K562 (cell line): ENCODE measurements around the gene SLC35E1. TPM values are rescaled to one million over a fixed set of nuclear protein-coding genes. Genes with fewer than 3 reads are reported as not detected.
A peak's percentile ranks its signal among the peaks of the same experiment; 100 is the strongest.

Experiments
- ATAC-seq: fragments of 200-7000 bp; cut with Tn5 transposase; 3 replicates; pipeline ENCODE4 v1.9.1; 2020; ENCODE audit warnings: moderate library complexity
- BruUV-seq: library from RNA; stranded (reverse); fragments of 400-500 nt; replicated peaks from 2 replicates; lab custom pipeline; 2021; lab: Mats Ljungman, UMichigan
- CTCF ChIA-PET: fragments of 300-600 bp; formaldehyde crosslinking; extraction: SDS; loops from one replicate; lab custom pipeline; 2021; ENCODE audit warnings: low intra/inter-chr PET ratio; lab: Yijun Ruan, JAX
- POLR2A ChIA-PET: fragments of 300-600, 350-650 bp; sonication (Branson Sonifier 250); formaldehyde crosslinking; extraction: SDS; loops from one replicate; lab custom pipeline; 2021; ENCODE audit warnings: antibody characterized with exemption, inconsistent platforms; lab: Yijun Ruan, JAX
- DNase-seq, 4 experiments: peaks; one replicate each; pipeline versions ENCODE4 v3.0.0 to v3.0.0-alpha.2; 2011 to 2018; ENCODE audit warnings: low spot score in 3 of 4, mixed read lengths in 3 of 4; ENCODE audit errors: extremely low read depth in 1 of 4
- FAIRE-seq: peaks from 2 replicates; lab custom pipeline; 2011; peaks lifted over from hg19 to GRCh38; lab: Jason Lieb, UNC
- H2AFZ ChIP-seq: 2 replicates; pipeline ENCODE4 v1.6.0; 2011; ENCODE audit warnings: low read depth, low read length, control low read depth, inconsistent platforms
- H3K27ac ChIP-seq: fragments of 200-600 bp; 3 replicates; pipeline ENCODE4 v1.8.0; 2011; ENCODE audit warnings: low read depth, mild to moderate bottlenecking, control low read depth, inconsistent platforms, low read length, moderate library complexity, mixed read lengths; ENCODE audit errors: extremely low read depth
- H3K27me3 ChIP-seq, 2 experiments: fragments of 300-600 bp in 1 of 2; 2 replicates in 1 of 2; 3 replicates in 1 of 2; pipeline versions ENCODE4 v1.6.0 to v1.8.0; 2011; ENCODE audit warnings: inconsistent platforms in 2 of 2, low read length in 2 of 2, mild to moderate bottlenecking in 1 of 2, mixed read lengths in 1 of 2, moderate library complexity in 1 of 2; ENCODE audit not compliant: control insufficient read depth in 2 of 2, insufficient read depth in 2 of 2
- H3K36me3 ChIP-seq: fragments of 300-600 bp; 3 replicates; pipeline ENCODE4 v1.8.0; 2011; ENCODE audit warnings: mild to moderate bottlenecking, low read length, inconsistent platforms; ENCODE audit not compliant: control insufficient read depth, insufficient read depth
- H3K4me1 ChIP-seq, 2 experiments: fragments of 200-600 bp in 1 of 2; replicated peaks in 1 of 2; 2 replicates in 1 of 2; 3 replicates in 1 of 2; pipeline versions ENCODE4 v1.5.1 to v1.8.0; 2011; ENCODE audit warnings: inconsistent platforms in 2 of 2, low read length in 2 of 2, mild to moderate bottlenecking in 1 of 2, mixed read lengths in 1 of 2, moderate library complexity in 1 of 2; ENCODE audit not compliant: control insufficient read depth in 2 of 2, insufficient read depth in 2 of 2
- H3K4me2 ChIP-seq: 2 replicates; pipeline ENCODE4 v1.6.1; 2011; ENCODE audit warnings: low read length, control low read depth, inconsistent platforms, mixed read lengths; ENCODE audit not compliant: insufficient read depth
- H3K4me3 ChIP-seq: fragments of 200-600 bp; sonication (generic), shearing (Covaris generic); 2 replicates; pipeline ENCODE4 v1.5.1; 2016; ENCODE audit warnings: control low read depth, inconsistent platforms
- H3K79me2 ChIP-seq: fragments of 200-600 bp; 3 replicates; pipeline ENCODE4 v1.8.0; 2011; ENCODE audit warnings: low read length, inconsistent platforms; ENCODE audit not compliant: control insufficient read depth, insufficient read depth
- H3K9ac ChIP-seq, 2 experiments: 2 replicates each; pipeline versions ENCODE4 v1.6.0 to v1.6.1; 2011; ENCODE audit warnings: low read depth in 2 of 2, low read length in 2 of 2, control low read depth in 1 of 2, inconsistent platforms in 1 of 2, mild to moderate bottlenecking in 1 of 2, mixed read lengths in 1 of 2; ENCODE audit not compliant: insufficient read depth in 1 of 2
- H3K9me1 ChIP-seq: one replicate; pipeline ENCODE4 v1.6.0; 2011; ENCODE audit warnings: inconsistent platforms, mild to moderate bottlenecking, low read length, moderate library complexity; ENCODE audit not compliant: control insufficient read depth, insufficient read depth
- H3K9me3 ChIP-seq: replicated peaks from 2 replicates; pipeline ENCODE4 v1.5.1; 2011; ENCODE audit warnings: low read depth, low read length, inconsistent platforms; ENCODE audit not compliant: control insufficient read depth, insufficient read depth
- H4K20me1 ChIP-seq: replicated peaks from 2 replicates; pipeline ENCODE4 v1.6.1; 2011; ENCODE audit warnings: low read length, inconsistent platforms, mixed read lengths; ENCODE audit not compliant: control insufficient read depth, insufficient read depth
- ADNP ChIP-seq: fragments of 200-800 bp; sonication (Bioruptor generic); IDR thresholded peaks from 2 replicates; pipeline ENCODE4 v1.6.1; 2016; ENCODE audit warnings: missing genetic modification characterization, missing compliant biosample characterization
- CHD2 ChIP-seq: IDR thresholded peaks from 2 replicates; pipeline ENCODE4 v1.6.1; 2011; ENCODE audit warnings: low read depth, low read length
- E2F4 ChIP-seq: sonication (generic); formaldehyde crosslinking; IDR thresholded peaks from 2 replicates; pipeline ENCODE4 v1.8.0; 2022; ENCODE audit warnings: mild to moderate bottlenecking, low read depth, missing genetic modification reagents
- FOXA1 ChIP-seq: fragments of 450-650 bp; IDR thresholded peaks from 2 replicates; pipeline ENCODE4 v1.6.1; 2016; ENCODE audit warnings: mild to moderate bottlenecking, borderline replicate concordance
- FOXA3 ChIP-seq, 2 experiments: fragments of 450-650 bp in 1 of 2; sonication (generic) in 1 of 2; formaldehyde crosslinking; IDR thresholded peaks in 1 of 2; conservative IDR thresholded peaks in 1 of 2; 2 replicates each; pipeline versions ENCODE4 v1.4.0 to v1.8.0; 2020 to 2022; ENCODE audit warnings: mild to moderate bottlenecking in 2 of 2, missing genetic modification reagents in 1 of 2
- HMBOX1 ChIP-seq: sonication (generic); IDR thresholded peaks from 2 replicates; pipeline ENCODE4 v1.6.1; 2016
- MTF1 ChIP-seq: fragments of 250-450 bp; sonication (Bioruptor Pico); IDR thresholded peaks from 2 replicates; pipeline ENCODE4 v1.9.0; 2021; ENCODE audit warnings: moderate library complexity, mild to moderate bottlenecking, inconsistent platforms, borderline replicate concordance
- SRF ChIP-seq, 2 experiments: fragments of 250-450, 450-650 bp in 1 of 2; sonication (Bioruptor Pico) in 1 of 2; sonication (generic) in 1 of 2; formaldehyde crosslinking; IDR thresholded peaks; 2 replicates each; pipeline versions ENCODE4 v1.5.0 to v1.5.1; 2020 to 2022; ENCODE audit warnings: mild to moderate bottlenecking in 1 of 2, missing genetic modification reagents in 1 of 2
- SRSF1 ChIP-seq: fragments of 200-400 bp; formaldehyde crosslinking; IDR thresholded peaks from 2 replicates; pipeline ENCODE4 v1.6.1; 2017; ENCODE audit warnings: mild to moderate bottlenecking, low read depth, low read length, moderate library complexity
- STAG1 ChIP-seq: sonication (generic); formaldehyde crosslinking; IDR thresholded peaks from 2 replicates; pipeline ENCODE4 v1.5.0; 2020; ENCODE audit warnings: missing genetic modification reagents, borderline replicate concordance
- TCFL5 ChIP-seq: fragments of 250-450 bp; sonication (Bioruptor Pico); conservative IDR thresholded peaks from 2 replicates; pipeline ENCODE4 v1.6.1; 2021; ENCODE audit warnings: mild to moderate bottlenecking, moderate library complexity, matching md5 sums
- ZBTB49 ChIP-seq: sonication (generic); formaldehyde crosslinking; IDR thresholded peaks from 2 replicates; pipeline ENCODE4 v1.8.0; 2022; ENCODE audit warnings: missing genetic modification reagents, mild to moderate bottlenecking, borderline replicate concordance
- ZC3H4 ChIP-seq: sonication (generic); formaldehyde crosslinking; IDR thresholded peaks from 2 replicates; pipeline ENCODE4 v1.9.0; 2021; ENCODE audit warnings: missing genetic modification reagents, borderline replicate concordance
- ZNF253 ChIP-seq: fragments of 250-450 bp; sonication (Bioruptor Pico); conservative IDR thresholded peaks from 2 replicates; pipeline ENCODE4 v1.6.1; 2021; ENCODE audit warnings: mild to moderate bottlenecking
- ZNF77 ChIP-seq: fragments of 250-450 bp; sonication (Bioruptor Pico); IDR thresholded peaks from 2 replicates; pipeline ENCODE4 v1.5.0; 2020
- WGBS: fragments of 100-300 bp; shearing (Covaris generic); methylation state at CpG from one replicate; pipeline ENCODE4 v1.1.6; 2016; ENCODE audit warnings: low coverage, mixed read lengths; ENCODE audit not compliant: insufficient coverage; ENCODE audit errors: missing lambda C conversion rate; 5-methylcytosine and 5-hydroxymethylcytosine counted together
- in situ Hi-C: fragments of 300-500 bp; cut with MboI; formaldehyde crosslinking; loops from 4 replicates; pipeline ENCODE4 v1.15.0; 2018; ENCODE audit warnings: inconsistent platforms, mixed read lengths
- intact Hi-C: fragments of 100-400 bp; cut with micrococcal nuclease; formaldehyde crosslinking; loops from 2 replicates; pipeline ENCODE4 v1.14.2; 2022
- polyA plus RNA-seq, 8 experiments: library from polyadenylated mRNA; depleted of rRNA in 4 of 8; stranded (reverse) in 5 of 8; unstranded in 3 of 8; fragments of >200 nt; fragmentation: Nextera tagmentation in 2 of 8; fragmentation: Illumina TruSeq in 1 of 8; extraction: Ambion mirVana in 2 of 8; extraction: Trizol in 1 of 8; gene quantifications; 2 replicates each; pipeline versions ENCODE4 v1.2.1 to v1.2.3, GENCODE V29; 2011 to 2014; ENCODE audit warnings: inconsistent platforms in 1 of 8, missing spikeins in 1 of 8
- total RNA-seq, 7 experiments: library from RNA; depleted of rRNA in 6 of 7; stranded (reverse); fragments of >200 nt in 6 of 7; fragmentation: Illumina TruSeq in 2 of 7; extraction: Trizol in 2 of 7; gene quantifications; 2 replicates each; pipeline versions ENCODE4 v1.2.1 to v1.2.3, GENCODE V29; 2011 to 2021; ENCODE audit warnings: low replicate concordance in 1 of 7

Gene SLC35E1
- total and polyA plus RNA-seq, 9 of the 15 experiments (the other 6 are each of a cell fraction or from before 2014, with no cell fraction given): 15.0 to 40.1 (median 25.7) TPM

- CTCF ChIA-PET: no interaction called here
- WGBS: 72% methylated on average over 9 of the region's 9 CpGs
- no peak for ATAC-seq
- in situ Hi-C loops (no loop called here), intact Hi-C loops (no loop called here)
- H3K4me1 ChIP-seq: peaks cover 36 to 58% of the 10 kb centered on the region in 2 experiments
- peaks cover 96% of the 10 kb centered on the region for H3K79me2 ChIP-seq
- FAIRE-seq: peak; percentile 49
- POLR2A ChIA-PET: interaction anchor here (0.6 to 1.5 kb wide), 5 partner anchors 8 to 814 kb away, joined by 3 to 7 read pairs (median 4); partner anchors contain the start of gene BST2
- H3K9me1 ChIP-seq: peaks cover 3% of the 10 kb centered on the region
- no peaks in the 10 kb centered on the region for H3K9me3 ChIP-seq
- H3K9ac ChIP-seq: no peak overlapping the region
- BruUV-seq: no TSS peak
- DNase-seq: no peak
- H3K27ac ChIP-seq: no peak overlapping the region
- H2AFZ ChIP-seq: no peak overlapping the region
- H3K27me3 ChIP-seq: no peaks in the 10 kb centered on the region
- peaks cover 8% of the 10 kb centered on the region; the same call in 2 of the 3 replicates for H3K36me3 ChIP-seq
- H4K20me1 ChIP-seq: peaks cover 80% of the 10 kb centered on the region
- H3K4me2 ChIP-seq: no peak overlapping the region
- no peak overlapping the region for H3K4me3 ChIP-seq
- TF ChIP-seq HMBOX1 (no peak), ZBTB49 (CRISPR knock-in tag) (no peak), ZNF77 (no peak), MTF1 (CRISPR knock-in tag) (no peak), SRF (CRISPR knock-in tag; IDR thresholded peaks at IDR 0.05) (no peak), FOXA1 (no peak), ADNP (no peak), SRSF1 (no peak), ZC3H4 (CRISPR knock-in tag) (no peak), STAG1 (CRISPR knock-in tag) (no peak), CHD2 (no peak), FOXA3 (CRISPR knock-in tag; conservative IDR thresholded peaks at IDR 0.05 in 1 of 2, IDR thresholded peaks at IDR 0.05 in 1 of 2) (no peak), TCFL5 (no peak), ZNF253 (CRISPR knock-in tag) (no peak), E2F4 (CRISPR knock-in tag) (no peak)
Observed at GRCh38 chr19:16590876-16591802, 18.9 kb upstream of the SLC35E1 start.
